CD4-positive, alpha-beta T cell (primary cell): ENCODE measurements around the gene HPD. TPM values are rescaled to one million over a fixed set of nuclear protein-coding genes. Genes with fewer than 3 reads are reported as not detected.
"Not testable (repeated sequence)": the region's sequence is repeated elsewhere in the genome, so short reads cannot be mapped to it uniquely, and the experiment has no call there.

Experiments used
- ATAC-seq: fragments of 200-7000 bp; cut with Tn5 transposase; one replicate; pipeline ENCODE4 v1.10.0; 2022; ENCODE audit warnings: mild to moderate bottlenecking; ENCODE audit not compliant: poor library complexity
- CTCF ChIA-PET: fragments of 350-600 bp; sonication (Branson Sonifier 250); formaldehyde crosslinking; loops from one replicate; lab custom pipeline; 2021; ENCODE audit warnings: antibody characterized with exemption, inconsistent platforms; lab: Charles Lee
- POLR2A ChIA-PET: fragments of 350-600 bp; sonication (Branson Sonifier 250); formaldehyde crosslinking; loops from one replicate; lab custom pipeline; 2021; ENCODE audit warnings: antibody characterized with exemption, inconsistent platforms; lab: Charles Lee
- DNase-seq, 14 experiments: peaks; one replicate each; pipeline ENCODE4 v3.0.0-alpha.2; 2013 to 2020; ENCODE audit warnings: mixed read lengths in 2 of 14
- H3K27ac ChIP-seq, 2 donors: one replicate each; pipeline versions ENCODE4 v1.5.1 to v1.7.0; 2013; ENCODE audit warnings: low read length in 2 of 2, low read depth in 1 of 2, mild to moderate bottlenecking in 1 of 2
- H3K27me3 ChIP-seq, 2 experiments: 1 replicate in 1 of 2; 2 replicates in 1 of 2; pipeline versions ENCODE4 v1.6.1 to v1.7.0; 2013; ENCODE audit warnings: low read length in 2 of 2, control low read depth in 1 of 2, mild to moderate bottlenecking in 1 of 2, moderate library complexity in 1 of 2; ENCODE audit not compliant: insufficient read depth in 2 of 2, control insufficient read depth in 1 of 2
- H3K36me3 ChIP-seq: one replicate; pipeline ENCODE4 v1.6.1; 2013; ENCODE audit warnings: low read length, control low read depth; ENCODE audit not compliant: insufficient read depth
- H3K4me1 ChIP-seq: one replicate; pipeline ENCODE4 v1.6.1; 2013; ENCODE audit warnings: low read length, control low read depth; ENCODE audit not compliant: insufficient read depth
- H3K4me3 ChIP-seq: one replicate; pipeline ENCODE4 v1.5.1; 2013; ENCODE audit warnings: mild to moderate bottlenecking, low read length, moderate library complexity
- H3K9me3 ChIP-seq, 2 experiments: 1 replicate in 1 of 2; 2 replicates in 1 of 2; pipeline versions ENCODE4 v1.6.1 to v1.7.0; 2013; ENCODE audit warnings: low read length in 2 of 2, mild to moderate bottlenecking in 2 of 2, control low read depth in 1 of 2, moderate library complexity in 1 of 2; ENCODE audit not compliant: control insufficient read depth in 1 of 2, insufficient read depth in 1 of 2
- H3K27ac Mint-ChIP-seq: one replicate; pipeline ENCODE4 v1.8.0; 2020; ENCODE audit warnings: mixed read lengths
- H3K27me3 Mint-ChIP-seq: one replicate; pipeline ENCODE4 v1.8.0; 2021; ENCODE audit warnings: mixed read lengths
- H3K36me3 Mint-ChIP-seq: one replicate; pipeline ENCODE4 v1.8.0; 2021; ENCODE audit warnings: low read depth, mixed read lengths
- H3K4me1 Mint-ChIP-seq: one replicate; pipeline ENCODE4 v1.8.0; 2021; ENCODE audit warnings: low read depth, mixed read lengths
- H3K4me3 Mint-ChIP-seq: one replicate; pipeline ENCODE4 v1.8.0; 2020; ENCODE audit warnings: mild to moderate bottlenecking, mixed read lengths
- H3K9me3 Mint-ChIP-seq: one replicate; pipeline ENCODE4 v1.8.0; 2020; ENCODE audit warnings: mixed read lengths
- CTCF ChIP-seq: fragments of 200-600 bp; IDR thresholded peaks from one replicate; pipeline ENCODE4 v1.8.0; 2022; ENCODE audit warnings: antibody characterized with exemption, mild to moderate bottlenecking
- intact Hi-C, 2 experiments: fragments of 100-400 bp; cut with DNase I in 1 of 2; cut with micrococcal nuclease in 1 of 2; formaldehyde crosslinking; loops; one replicate each; pipeline versions ENCODE4 v1.15.1 to v1.9.0; 2023 to 2025; cut with DNase I, micrococcal nuclease
- total RNA-seq, 174 experiments: library from RNA in 2 of 174; stranded (reverse) in 2 of 174; gene quantifications; one replicate each; pipeline ENCODE4 v1.2.3 and lab custom pipeline; 2021 to 2026

Gene HPD
- total RNA-seq, 2 experiments from 2014 or later: not detected

- no peak for TF ChIP-seq CTCF
- no peaks in the 10 kb centered on the region for H3K9me3 ChIP-seq
Observed at GRCh38 chr12:121792607-121793439, 65.8 kb downstream of the HPD start.

GRCh38 chr12:121791671-121792551 is 66.7 kb downstream of the HPD start:
- Mint-ChIP-seq H3K4me3 (peak overlapping the region; percentile 90), H3K4me1 (peaks cover 76% of the 10 kb centered on the region), H3K27ac (peak overlapping the region; percentile 97), H3K27me3 (no peaks in the 10 kb centered on the region), H3K9me3 (no peaks in the 10 kb centered on the region), H3K36me3 (peaks cover 72% of the 10 kb centered on the region)
- peak overlapping the region; percentile 94 for H3K4me3 ChIP-seq
- H3K4me1 ChIP-seq: peaks cover 94% of the 10 kb centered on the region
- peak in 5 of 14 experiments; percentile 44 to 75 (median 63) for DNase-seq
- ATAC-seq: no peak
- intact Hi-C loops: loop anchor here (5.0 kb wide), 2 partner anchors 80 to 165 kb away; partner anchors contain the start of genes TMEM120B (in 2 of the 2) and ORAI1 (in 1 of the 2)
- H3K9me3 ChIP-seq: no peaks in the 10 kb centered on the region
- ChIA-PET POLR2A (interaction anchor here (2.6 to 34.6 kb wide), 6 partner anchors 4 to 165 kb away, joined by 13 to 1869 read pairs (median 61); partner anchors contain the start of genes ORAI1, PSMD9, RHOF and SETD1B), CTCF (interaction anchor here (0.9 to 14.7 kb wide), 5 partner anchors 9 to 97 kb away, joined by 3 to 746 read pairs (median 104); partner anchors contain the start of genes PSMD9 and SETD1B)
- TF ChIP-seq CTCF: no peak
- H3K27me3 ChIP-seq: no peaks in the 10 kb centered on the region
- H3K27ac ChIP-seq: peak overlapping the region; percentile 94 to 99
- peaks cover 25% of the 10 kb centered on the region for H3K36me3 ChIP-seq

More at GRCh38 chr12:121792607-121793439, 65.8 kb downstream of the HPD start:
- peak overlapping the region; percentile 97 for H3K27ac Mint-ChIP-seq
- H3K4me1 Mint-ChIP-seq: peaks cover 73% of the 10 kb centered on the region
- H3K9me3 Mint-ChIP-seq: no peaks in the 10 kb centered on the region
- H3K36me3 Mint-ChIP-seq: peaks cover 70% of the 10 kb centered on the region
- peak; percentile 9 for ATAC-seq
- ChIA-PET CTCF (interaction anchor here (2.2 to 14.7 kb wide), 13 partner anchors 10 to 301 kb away, joined by 7 to 746 read pairs (median 29); partner anchors contain the start of genes PSMD9 and SETD1B), POLR2A (interaction anchor here (0.6 to 34.6 kb wide), 10 partner anchors 5 to 734 kb away, joined by 3 to 1869 read pairs (median 17); partner anchors contain the start of genes KDM2B, KNTC1, ORAI1 and PSMD9)
- intact Hi-C loops: loop anchor here (5.0 kb wide), 2 partner anchors 81 to 166 kb away; partner anchors contain the start of genes TMEM120B (in 2 of the 2) and ORAI1 (in 1 of the 2)
- Histone ChIP-seq H3K4me3 (peak overlapping the region; percentile 94), H3K27me3 (no peaks in the 10 kb centered on the region), H3K27ac (peak overlapping the region; percentile 94 to 99), H3K4me1 (peaks cover 94% of the 10 kb centered on the region), H3K36me3 (peaks cover 34% of the 10 kb centered on the region)
- H3K27me3 Mint-ChIP-seq: no peaks in the 10 kb centered on the region
- DNase-seq: peak in 11 of 14 experiments; percentile 46 to 84 (median 60)
- H3K4me3 Mint-ChIP-seq: peak overlapping the region; percentile 90

- not testable (repeated sequence) for H3K9me3 Mint-ChIP-seq, ATAC-seq, H3K27me3 Mint-ChIP-seq, DNase-seq, H3K27me3 ChIP-seq, H3K9me3 ChIP-seq
- POLR2A ChIA-PET: interaction anchor here (0.6 to 34.6 kb wide), 5 partner anchors 3 to 1176 kb away, joined by 3 to 1869 read pairs (median 73); partner anchors contain the start of genes RHOF, SETD1B and TMEM120B
- CTCF ChIA-PET: interaction anchor here (0.9 to 14.7 kb wide), 3 partner anchors 14 to 98 kb away, joined by 3 to 746 read pairs (median 104); partner anchors contain the start of genes PSMD9 and SETD1B
- H3K4me3 ChIP-seq: peak overlapping the region; percentile 94
- Mint-ChIP-seq H3K36me3 (peaks cover 74% of the 10 kb centered on the region), H3K4me1 (peaks cover 83% of the 10 kb centered on the region), H3K27ac (peak overlapping the region; percentile 97), H3K4me3 (peak overlapping the region; percentile 90)
- H3K4me1 ChIP-seq: peaks cover 97% of the 10 kb centered on the region
- H3K27ac ChIP-seq: peak overlapping the region; percentile 94 to 99
- H3K36me3 ChIP-seq: peaks cover 22% of the 10 kb centered on the region
- intact Hi-C loops: loop anchor here (5.0 kb wide), 2 partner anchors 78 to 163 kb away; partner anchors contain the start of genes TMEM120B (in 2 of the 2) and ORAI1 (in 1 of the 2)
Observed at GRCh38 chr12:121790785-121791184, 67.9 kb downstream of the HPD start.
